DND-41 (cell line): ENCODE results near the gene U2AF2.
"Not testable (repeated sequence)": the region's sequence is repeated elsewhere in the genome, so short reads cannot be mapped to it uniquely, and the experiment has no call there.

Experiments
- ATAC-seq: fragments of 200-7000 bp; cut with Tn5 transposase; 3 replicates; pipeline ENCODE4 v1.9.1; 2021; ENCODE audit warnings: low read depth; ENCODE audit not compliant: insufficient read depth
- DNase-seq: peaks from one replicate; pipeline ENCODE4 v3.0.0-alpha.2; 2020
- H2AFZ ChIP-seq: 2 replicates; pipeline ENCODE4 v1.6.0; 2012; ENCODE audit warnings: low read depth, low read length
- H3K27ac ChIP-seq: 2 replicates; pipeline ENCODE4 v1.5.1; 2012; ENCODE audit warnings: low read length, inconsistent platforms
- H3K27me3 ChIP-seq: fragments of 200-600 bp; sonication (generic); 2 replicates; pipeline ENCODE4 v1.6.0; 2012; ENCODE audit warnings: low read length, mild to moderate bottlenecking, inconsistent platforms; ENCODE audit not compliant: insufficient read depth, poor library complexity
- H3K36me3 ChIP-seq: 2 replicates; pipeline ENCODE4 v1.5.1; 2012; ENCODE audit warnings: low read length, inconsistent platforms; ENCODE audit not compliant: insufficient read depth
- H3K4me1 ChIP-seq: 2 replicates; pipeline ENCODE4 v1.5.1; 2012; ENCODE audit warnings: mild to moderate bottlenecking, low read length; ENCODE audit not compliant: insufficient read depth
- H3K4me2 ChIP-seq: 2 replicates; pipeline ENCODE4 v1.6.0; 2012; ENCODE audit warnings: mild to moderate bottlenecking, moderate library complexity, low read length, inconsistent platforms; ENCODE audit not compliant: insufficient read depth
- H3K4me3 ChIP-seq, 2 experiments: fragments of 200-600 bp in 1 of 2; shearing (Covaris generic) in 1 of 2; 2 replicates each; pipeline ENCODE4 v1.5.1; 2012 to 2016; ENCODE audit warnings: inconsistent platforms in 2 of 2, low read length in 2 of 2, mild to moderate bottlenecking in 2 of 2, low read depth in 1 of 2, moderate library complexity in 1 of 2
- H3K79me2 ChIP-seq: 2 replicates; pipeline ENCODE4 v1.6.0; 2012; ENCODE audit warnings: low read length, inconsistent platforms; ENCODE audit not compliant: insufficient read depth
- H3K9ac ChIP-seq: 2 replicates; pipeline ENCODE4 v1.6.0; 2012; ENCODE audit warnings: low read depth, mild to moderate bottlenecking, inconsistent platforms, low read length, moderate library complexity
- H3K9me3 ChIP-seq: 2 replicates; pipeline ENCODE4 v1.5.1; 2012; ENCODE audit warnings: low read length, moderate library complexity, mild to moderate bottlenecking, inconsistent platforms; ENCODE audit not compliant: insufficient read depth, severe bottlenecking
- H4K20me1 ChIP-seq: 2 replicates; pipeline ENCODE4 v1.6.0; 2012; ENCODE audit warnings: low read length; ENCODE audit not compliant: insufficient read depth
- CTCF ChIP-seq: IDR thresholded peaks from 2 replicates; pipeline ENCODE4 v1.5.1; 2012; ENCODE audit warnings: borderline replicate concordance, low read length, moderate library complexity, mild to moderate bottlenecking; ENCODE audit not compliant: poor library complexity, severe bottlenecking; ENCODE audit errors: extremely low read depth
- EZH2 ChIP-seq: IDR thresholded peaks from 3 replicates; pipeline ENCODE4 v1.6.1; 2012; ENCODE audit warnings: borderline replicate concordance, low read depth, mild to moderate bottlenecking, moderate library complexity, low read length, inconsistent platforms; ENCODE audit not compliant: severe bottlenecking

U2AF2 gene

GRCh38 chr19:55717879-55718711 lies 63.3 kb downstream of the U2AF2 start:
- H3K36me3 ChIP-seq, DNase-seq, H3K9ac ChIP-seq, H3K27ac ChIP-seq, H3K4me1 ChIP-seq, H3K27me3 ChIP-seq, H4K20me1 ChIP-seq, ATAC-seq, H3K79me2 ChIP-seq, H2AFZ ChIP-seq, H3K4me2 ChIP-seq, H3K4me3 ChIP-seq: not testable (repeated sequence)
- H3K9me3 ChIP-seq, result peaks cover 13% of the 10 kb centered on the region

GRCh38 chr19:55720214-55720746 lies 65.4 kb downstream of the U2AF2 start:
- no peaks in the 10 kb centered on the region for H3K79me2 ChIP-seq
- H3K9me3 ChIP-seq, result peaks cover 11% of the 10 kb centered on the region
- no peak overlapping the region for H3K4me3 ChIP-seq
- H3K4me2 ChIP-seq, result no peak overlapping the region
- no peak overlapping the region for H3K27ac ChIP-seq
- no peak overlapping the region for H3K9ac ChIP-seq
- H3K4me1 ChIP-seq, result no peaks in the 10 kb centered on the region
- peaks cover 4% of the 10 kb centered on the region for H3K27me3 ChIP-seq
- ATAC-seq (no peak), DNase-seq (no peak)
- H2AFZ ChIP-seq, result no peak overlapping the region
- H4K20me1 ChIP-seq, result no peaks in the 10 kb centered on the region
- no peaks in the 10 kb centered on the region for H3K36me3 ChIP-seq
- TF ChIP-seq EZH2 (no peak), CTCF (no peak)

GRCh38 chr19:55720801-55721200 lies 66.0 kb downstream of the U2AF2 start:
- no peak for ATAC-seq
- DNase-seq, result no peak

More at GRCh38 chr19:55720801-55721200, 66.0 kb downstream of the U2AF2 start:
- TF ChIP-seq CTCF (no peak), EZH2 (no peak)
- Histone ChIP-seq H3K4me2 (no peak overlapping the region), H3K27ac (no peak overlapping the region), H4K20me1 (no peaks in the 10 kb centered on the region), H2AFZ (no peak overlapping the region), H3K9me3 (peaks cover 11% of the 10 kb centered on the region), H3K27me3 (peaks cover 4% of the 10 kb centered on the region), H3K4me1 (no peaks in the 10 kb centered on the region), H3K9ac (no peak overlapping the region), H3K36me3 (no peaks in the 10 kb centered on the region), H3K79me2 (no peaks in the 10 kb centered on the region), H3K4me3 (no peak overlapping the region)
